IPS-15b (cell line): ENCODE data around the gene CDK11B.
"Not testable (repeated sequence)": the region's sequence is repeated elsewhere in the genome, so short reads cannot be mapped to it uniquely, and the experiment has no call there.

Experiments
- H3K27me3 ChIP-seq: one replicate; pipeline ENCODE4 v1.6.1; 2013; ENCODE audit warnings: low read length; ENCODE audit not compliant: control insufficient read depth, insufficient read depth
- H3K36me3 ChIP-seq: one replicate; pipeline ENCODE4 v1.6.1; 2013; ENCODE audit warnings: low read length; ENCODE audit not compliant: control insufficient read depth, insufficient read depth
- H3K4me1 ChIP-seq: one replicate; pipeline ENCODE4 v1.6.1; 2013; ENCODE audit warnings: mild to moderate bottlenecking, low read length; ENCODE audit not compliant: control insufficient read depth, insufficient read depth
- H3K4me3 ChIP-seq: one replicate; pipeline ENCODE4 v1.5.1; 2013; ENCODE audit warnings: low read depth, low read length
- H3K9ac ChIP-seq: one replicate; pipeline ENCODE4 v1.6.1; 2013; ENCODE audit warnings: low read depth, mild to moderate bottlenecking, low read length
- H3K9me3 ChIP-seq: one replicate; pipeline ENCODE4 v1.6.1; 2013; ENCODE audit warnings: mild to moderate bottlenecking, low read length; ENCODE audit not compliant: control insufficient read depth, insufficient read depth

The CDK11B gene

DNA sequence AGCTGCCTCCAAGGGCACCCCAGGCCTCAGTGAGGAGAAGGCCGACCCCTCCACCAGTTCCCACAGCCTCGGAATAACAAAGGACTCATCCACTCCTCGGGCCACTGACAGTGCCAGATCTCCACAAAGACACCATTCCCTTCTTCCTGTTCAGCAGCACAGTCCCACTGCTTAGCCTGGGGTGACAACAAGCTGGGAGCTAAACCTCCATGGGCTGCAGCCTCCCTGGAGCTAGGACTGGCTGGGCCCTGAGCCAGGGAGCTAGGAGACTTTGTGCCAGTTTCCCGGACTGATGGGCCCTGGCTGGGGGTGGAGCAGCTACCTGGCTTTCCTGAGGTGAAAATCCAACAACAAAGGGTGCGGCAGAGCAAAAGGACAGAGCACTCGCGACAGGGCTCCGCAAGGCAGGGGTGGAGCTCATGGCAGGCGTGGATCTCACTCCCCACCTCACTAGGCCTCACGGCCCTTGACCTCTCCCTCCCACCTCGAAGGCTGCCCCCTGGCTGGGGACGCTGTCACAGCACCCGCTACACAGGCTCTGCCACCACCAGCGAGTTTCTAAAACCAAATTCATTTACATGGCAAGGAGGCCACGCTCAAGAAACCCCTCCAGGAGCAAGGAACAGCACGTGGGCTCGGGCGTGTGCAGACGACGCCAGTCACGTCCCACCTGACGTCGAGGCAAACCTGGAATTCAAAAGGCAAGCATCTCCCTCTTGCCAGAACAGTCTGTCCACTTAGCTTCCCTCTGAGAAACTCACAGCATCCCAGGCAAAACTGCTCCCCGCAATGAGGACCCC lies 20.0 kb upstream of the CDK11B start:
- Histone ChIP-seq H3K27me3 (no peaks in the 10 kb centered on the region), H3K4me1 (peaks cover 13% of the 10 kb centered on the region), H3K4me3 (peak overlapping the region; percentile 8), H3K9me3 (no peaks in the 10 kb centered on the region), H3K9ac (peak overlapping the region; percentile 70), H3K36me3 (peaks cover 3% of the 10 kb centered on the region)

DNA sequence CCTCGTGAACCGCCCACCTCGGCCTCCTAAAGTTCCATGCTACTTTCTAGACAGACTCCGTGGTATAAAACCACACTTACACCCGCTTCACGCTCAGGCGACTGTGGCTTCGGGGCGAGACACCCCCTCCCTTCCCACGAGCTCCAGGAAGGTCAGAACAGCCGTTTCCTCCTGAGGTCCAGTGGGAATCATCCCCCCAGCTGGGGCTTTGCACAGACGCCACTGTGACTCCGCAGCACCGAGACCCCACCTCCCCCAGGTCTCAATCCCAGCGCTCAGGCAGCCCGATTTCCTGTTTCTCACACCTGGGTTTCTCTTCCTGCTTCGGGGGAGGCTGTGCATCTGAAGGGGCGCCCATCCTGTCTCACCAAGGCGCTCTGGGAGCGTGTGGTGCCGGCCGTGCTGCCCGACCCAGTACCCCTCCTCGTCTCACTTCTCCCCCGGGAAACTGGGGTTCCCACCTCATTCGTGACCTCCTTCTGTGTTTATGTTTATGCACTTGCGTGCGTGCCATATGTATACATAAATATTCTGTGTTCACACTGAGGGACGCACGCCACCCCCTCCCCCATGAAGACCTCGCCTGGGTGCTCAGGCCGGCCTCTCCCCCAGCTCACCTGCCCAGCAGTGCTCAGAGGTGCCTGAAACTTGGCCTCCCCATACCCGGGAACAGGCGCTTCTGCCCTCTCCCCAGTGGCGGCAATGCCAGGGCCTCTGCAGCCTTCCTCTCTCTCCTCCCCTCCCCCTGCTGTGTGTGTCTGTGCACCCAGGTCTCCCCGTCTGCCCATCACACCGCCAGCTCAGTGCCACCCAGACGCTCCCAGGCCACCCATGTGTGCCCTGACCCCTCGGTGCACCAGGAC lies 19.1 kb upstream of the CDK11B start:
- Histone ChIP-seq H3K4me3 (peak overlapping the region; percentile 8), H3K36me3 (peaks cover 3% of the 10 kb centered on the region), H3K9ac (no peak overlapping the region), H3K27me3 (no peaks in the 10 kb centered on the region), H3K9me3 (no peaks in the 10 kb centered on the region), H3K4me1 (peaks cover 9% of the 10 kb centered on the region)

DNA sequence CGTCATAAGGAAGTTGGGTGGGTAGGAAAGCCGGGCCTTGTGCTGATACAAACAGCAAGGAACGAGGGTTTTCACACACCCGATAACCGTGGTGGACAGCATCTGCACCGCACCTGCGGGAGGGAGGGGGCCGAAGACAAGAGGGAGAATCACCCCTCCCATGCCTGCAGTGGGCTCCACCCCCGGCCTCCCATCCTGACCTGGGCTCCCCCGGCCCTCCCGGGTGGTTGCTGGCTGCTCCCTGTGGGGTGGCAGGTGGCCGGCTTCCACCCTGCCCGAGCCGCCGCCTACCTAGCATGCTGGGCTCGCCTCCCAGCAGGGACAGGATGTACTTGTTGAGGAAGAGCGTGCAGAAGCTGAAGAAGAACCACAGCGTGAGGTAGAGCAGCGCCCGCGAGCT lies 17.3 kb upstream of the CDK11B start:
- not testable (repeated sequence) for H3K27me3 ChIP-seq, H3K9me3 ChIP-seq, H3K36me3 ChIP-seq, H3K4me1 ChIP-seq, H3K9ac ChIP-seq, H3K4me3 ChIP-seq

DNA sequence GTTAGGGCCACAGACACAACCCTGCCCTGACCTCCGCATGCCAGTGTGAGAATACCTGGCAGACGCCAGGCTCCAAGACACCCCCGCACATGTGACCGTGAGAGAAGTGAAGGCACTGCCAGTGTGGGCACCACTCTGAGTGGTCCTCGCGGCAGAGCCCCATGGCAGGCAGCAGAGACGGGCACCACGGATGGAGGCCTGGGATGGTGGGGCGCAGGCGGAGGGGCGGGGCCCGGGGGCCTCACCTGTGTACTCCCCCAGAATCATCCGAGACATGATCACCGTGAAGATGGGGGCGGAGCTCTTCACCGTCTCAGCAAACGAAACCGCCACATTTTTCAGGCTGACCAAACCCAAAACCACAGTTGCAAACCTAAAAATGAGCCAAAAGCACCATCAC lies 16.4 kb upstream of the CDK11B start:
- H3K9me3 ChIP-seq, H3K27me3 ChIP-seq, H3K4me3 ChIP-seq, H3K4me1 ChIP-seq, H3K9ac ChIP-seq: not testable (repeated sequence)
- peaks cover 13% of the 10 kb centered on the region for H3K36me3 ChIP-seq

DNA sequence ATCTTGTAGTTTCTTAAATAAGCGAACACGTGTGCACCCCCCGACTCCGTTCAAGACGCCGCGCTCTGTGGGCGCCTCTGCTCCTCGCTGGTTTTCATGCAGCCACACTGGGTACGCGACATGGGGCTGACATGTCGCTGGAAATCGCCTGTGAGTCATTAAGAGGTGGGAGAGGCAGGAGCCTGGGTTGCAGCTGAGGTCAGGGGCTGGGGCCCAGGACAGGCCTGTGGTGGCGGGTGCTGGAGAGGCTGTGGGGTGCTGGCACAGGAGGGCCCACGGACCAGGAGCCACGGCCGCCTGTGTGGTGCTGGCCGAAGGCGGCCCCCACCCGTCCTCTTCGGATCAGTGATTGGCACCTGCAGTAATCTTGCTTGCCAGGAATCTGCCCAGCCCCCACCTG lies 16.0 kb upstream of the CDK11B start:
- H3K4me1 ChIP-seq, H3K9ac ChIP-seq, H3K9me3 ChIP-seq, H3K27me3 ChIP-seq, H3K4me3 ChIP-seq: not testable (repeated sequence)
- H3K36me3 ChIP-seq = peaks cover 13% of the 10 kb centered on the region

- no peaks in the 10 kb centered on the region for H3K4me1 ChIP-seq
- H3K36me3 ChIP-seq = peaks cover 13% of the 10 kb centered on the region
- H3K9ac ChIP-seq = no peak overlapping the region
- H3K9me3 ChIP-seq = no peaks in the 10 kb centered on the region
- no peaks in the 10 kb centered on the region for H3K27me3 ChIP-seq
- H3K4me3 ChIP-seq = no peak overlapping the region
Measured at GRCh38 chr1:1672181-1672965, 13.6 kb upstream of the CDK11B start.

- Histone ChIP-seq H3K27me3 (no peaks in the 10 kb centered on the region), H3K4me1 (no peaks in the 10 kb centered on the region), H3K36me3 (peaks cover 13% of the 10 kb centered on the region), H3K9me3 (no peaks in the 10 kb centered on the region), H3K4me3 (no peak overlapping the region), H3K9ac (no peak overlapping the region)
Measured at GRCh38 chr1:1671365-1672119, 12.7 kb upstream of the CDK11B start.

- Histone ChIP-seq H3K9me3 (no peaks in the 10 kb centered on the region), H3K4me3 (no peak overlapping the region), H3K36me3 (peaks cover 19% of the 10 kb centered on the region), H3K4me1 (no peaks in the 10 kb centered on the region), H3K9ac (no peak overlapping the region), H3K27me3 (no peaks in the 10 kb centered on the region)
Measured at GRCh38 chr1:1670866-1671265, 12.1 kb upstream of the CDK11B start.

GRCh38 chr1:1669468-1670440 lies 10.9 kb upstream of the CDK11B start:
- Histone ChIP-seq H3K36me3 (peaks cover 28% of the 10 kb centered on the region), H3K27me3 (no peaks in the 10 kb centered on the region), H3K9me3 (no peaks in the 10 kb centered on the region)

GRCh38 chr1:1666526-1666925 lies 7.7 kb upstream of the CDK11B start:
- Histone ChIP-seq H3K9ac (no peak overlapping the region), H3K27me3 (no peaks in the 10 kb centered on the region), H3K36me3 (peaks cover 24% of the 10 kb centered on the region), H3K4me3 (no peak overlapping the region), H3K9me3 (no peaks in the 10 kb centered on the region), H3K4me1 (no peaks in the 10 kb centered on the region)

More at GRCh38 chr1:1669468-1670440, 10.9 kb upstream of the CDK11B start:
- Histone ChIP-seq H3K4me1 (no peaks in the 10 kb centered on the region), H3K9ac (no peak overlapping the region), H3K4me3 (no peak overlapping the region)
